ENCODE measurements around the gene SAXO1.
"Not testable (repeated sequence)": the region's sequence is repeated elsewhere in the genome, so short reads cannot be mapped to it uniquely, and the experiment has no call there.

The SAXO1 gene, protein sequence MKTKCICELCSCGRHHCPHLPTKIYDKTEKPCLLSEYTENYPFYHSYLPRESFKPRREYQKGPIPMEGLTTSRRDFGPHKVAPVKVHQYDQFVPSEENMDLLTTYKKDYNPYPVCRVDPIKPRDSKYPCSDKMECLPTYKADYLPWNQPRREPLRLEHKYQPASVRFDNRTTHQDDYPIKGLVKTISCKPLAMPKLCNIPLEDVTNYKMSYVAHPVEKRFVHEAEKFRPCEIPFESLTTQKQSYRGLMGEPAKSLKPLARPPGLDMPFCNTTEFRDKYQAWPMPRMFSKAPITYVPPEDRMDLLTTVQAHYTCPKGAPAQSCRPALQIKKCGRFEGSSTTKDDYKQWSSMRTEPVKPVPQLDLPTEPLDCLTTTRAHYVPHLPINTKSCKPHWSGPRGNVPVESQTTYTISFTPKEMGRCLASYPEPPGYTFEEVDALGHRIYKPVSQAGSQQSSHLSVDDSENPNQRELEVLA

DNA sequence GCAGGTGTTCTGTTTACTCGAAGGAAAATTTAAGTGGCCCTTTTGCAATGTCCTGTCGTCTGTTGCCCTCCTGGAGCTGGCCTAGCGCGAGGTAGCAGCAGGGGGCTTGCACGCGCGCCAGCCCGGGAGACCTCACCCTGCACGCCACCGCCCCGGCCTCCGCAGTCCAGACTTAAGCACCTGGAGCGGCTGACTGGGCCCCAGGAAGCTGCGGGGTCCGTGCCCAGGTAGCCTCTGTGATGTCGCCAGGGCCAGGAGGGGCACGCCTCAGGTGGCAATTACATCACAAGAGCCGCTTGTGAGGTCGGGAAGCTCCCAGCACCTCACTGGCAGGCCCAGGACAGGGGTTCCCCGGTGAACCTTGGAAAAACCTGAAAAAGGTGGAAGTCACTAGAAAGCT is at the start of gene SAXO1:
Gene SAXO1, minus strand, starts transcription at position 195 of the 400 bp plus-strand sequence. CDS start 301 bp downstream, outside the sequence.
- DNase-seq (ENCODE audit: low read depth) = no peak

DNA sequence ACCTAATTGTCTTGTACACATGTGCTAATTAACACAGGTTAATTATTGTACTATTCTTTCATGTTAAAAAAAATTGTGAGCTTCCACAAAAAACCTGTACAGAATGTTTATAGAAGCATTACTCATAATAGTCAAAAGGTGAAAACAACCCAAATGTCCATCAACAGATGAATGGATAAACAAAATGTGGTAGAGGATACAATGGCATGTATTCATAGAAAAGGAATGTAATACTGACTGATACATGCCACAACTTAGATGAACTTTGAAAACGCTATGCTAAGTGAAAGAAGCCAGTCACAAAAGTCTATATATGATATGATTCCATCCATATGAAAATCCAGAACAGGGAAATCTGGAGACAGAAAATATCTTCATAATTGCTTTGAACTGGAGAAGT is 41.8 kb upstream of the SAXO1 start:
- DNase-seq (ENCODE audit: low read depth) = no peak

DNA sequence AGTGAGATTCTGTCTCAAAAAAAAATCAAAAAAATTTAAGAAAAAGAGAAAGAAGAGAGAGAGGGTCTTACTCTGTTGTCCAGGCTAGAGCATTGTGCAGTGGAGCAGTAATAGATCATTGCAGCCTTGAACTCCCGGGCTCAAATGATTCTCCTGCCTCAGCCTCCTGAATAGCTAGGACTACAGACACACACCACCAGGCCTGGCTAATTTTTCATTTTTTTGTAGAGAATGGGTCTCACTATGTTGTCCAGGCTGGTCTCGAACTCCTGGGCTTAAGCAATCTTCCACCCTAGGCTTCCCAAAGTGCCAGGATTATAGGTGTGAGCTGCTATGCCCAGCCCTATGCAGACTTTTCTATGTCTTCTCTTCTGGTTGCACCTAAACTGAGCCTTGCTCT is 41.2 kb upstream of the SAXO1 start:
- no peak for DNase-seq (ENCODE audit: low read depth)

DNA sequence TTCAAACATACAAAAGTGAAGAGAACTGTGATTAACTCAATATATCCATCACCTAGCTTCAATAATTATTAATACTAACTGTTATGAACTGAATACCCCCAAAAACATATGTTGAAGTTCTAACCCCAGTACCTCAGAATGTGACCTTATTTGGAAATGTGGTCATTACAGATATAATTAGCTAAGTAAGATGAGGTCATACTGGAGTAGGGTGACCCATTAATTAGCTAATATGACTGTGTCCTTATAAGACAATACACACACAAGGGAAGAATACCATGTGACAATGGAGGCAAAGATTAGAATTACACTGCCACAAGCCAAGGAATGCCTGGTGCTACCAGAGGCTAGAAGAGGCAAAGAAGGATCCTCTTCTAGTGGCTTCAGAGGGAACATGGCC is 24.0 kb upstream of the SAXO1 start:
- no peak for DNase-seq (ENCODE audit: low read depth)

DNA sequence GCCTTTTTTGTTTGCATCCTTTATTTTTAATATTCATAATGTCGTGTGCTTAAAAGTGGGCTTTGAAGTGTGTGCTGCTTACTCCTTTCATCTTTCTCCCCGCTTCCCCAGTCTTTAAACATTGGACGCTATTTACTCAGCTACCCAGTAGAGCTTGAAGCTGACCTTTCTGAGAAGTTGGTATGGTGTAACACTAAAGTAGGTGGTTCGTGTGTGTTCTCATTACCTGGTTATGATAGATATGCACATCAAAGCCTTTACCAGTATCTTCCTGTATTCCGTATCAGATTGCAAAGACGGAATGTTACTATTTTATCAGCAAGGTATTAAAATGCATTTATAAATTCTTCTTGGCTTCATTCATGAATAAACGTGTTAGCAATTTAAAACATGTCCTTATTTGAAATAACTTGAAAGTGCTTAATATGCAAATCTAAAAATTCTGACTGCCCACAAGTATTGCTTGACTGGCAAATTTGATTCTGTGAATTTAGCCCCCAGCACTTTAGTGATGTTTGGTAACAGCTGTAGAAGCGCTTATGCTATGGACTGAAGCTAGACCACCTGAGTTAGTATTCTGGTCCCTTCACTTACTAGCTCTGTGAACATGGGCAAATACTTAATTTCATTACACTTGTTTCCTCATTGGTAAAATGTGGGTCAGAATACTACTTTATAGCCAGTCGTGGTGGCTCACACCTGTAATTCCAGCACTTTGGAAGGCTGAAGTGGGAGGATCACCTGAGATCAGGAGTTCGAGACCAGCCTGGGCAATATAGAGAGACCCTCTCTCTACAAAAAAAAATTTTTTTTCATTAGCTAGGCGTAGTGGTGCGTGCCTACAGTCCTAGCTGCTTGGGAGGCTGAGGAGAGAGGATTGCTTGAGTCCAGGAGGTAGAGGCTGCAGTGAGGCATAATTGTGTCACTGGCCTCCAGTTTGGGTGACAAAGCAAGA is 17.9 kb upstream of the SAXO1 start:
- no peak for DNase-seq (ENCODE audit: low read depth)

DNA sequence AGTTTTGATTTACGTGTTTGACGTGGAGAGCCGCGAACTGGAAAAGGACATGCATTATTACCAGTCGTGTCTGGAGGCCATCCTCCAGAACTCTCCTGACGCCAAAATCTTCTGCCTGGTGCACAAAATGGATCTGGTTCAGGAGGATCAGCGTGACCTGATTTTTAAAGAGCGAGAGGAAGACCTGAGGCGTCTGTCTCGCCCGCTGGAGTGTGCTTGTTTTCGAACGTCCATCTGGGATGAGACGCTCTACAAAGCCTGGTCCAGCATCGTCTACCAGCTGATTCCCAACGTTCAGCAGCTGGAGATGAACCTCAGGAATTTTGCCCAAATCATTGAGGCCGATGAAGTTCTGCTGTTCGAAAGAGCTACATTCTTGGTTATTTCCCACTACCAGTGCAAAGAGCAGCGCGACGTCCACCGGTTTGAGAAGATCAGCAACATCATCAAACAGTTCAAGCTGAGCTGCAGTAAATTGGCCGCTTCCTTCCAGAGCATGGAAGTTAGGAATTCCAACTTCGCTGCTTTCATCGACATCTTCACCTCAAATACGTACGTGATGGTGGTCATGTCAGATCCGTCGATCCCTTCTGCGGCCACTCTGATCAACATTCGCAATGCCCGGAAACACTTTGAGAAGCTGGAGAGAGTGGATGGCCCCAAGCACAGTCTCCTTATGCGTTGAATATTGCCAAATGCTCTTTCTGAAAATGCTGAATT is 17.1 kb upstream of the SAXO1 start:
- no peak for DNase-seq (ENCODE audit: low read depth)

DNA sequence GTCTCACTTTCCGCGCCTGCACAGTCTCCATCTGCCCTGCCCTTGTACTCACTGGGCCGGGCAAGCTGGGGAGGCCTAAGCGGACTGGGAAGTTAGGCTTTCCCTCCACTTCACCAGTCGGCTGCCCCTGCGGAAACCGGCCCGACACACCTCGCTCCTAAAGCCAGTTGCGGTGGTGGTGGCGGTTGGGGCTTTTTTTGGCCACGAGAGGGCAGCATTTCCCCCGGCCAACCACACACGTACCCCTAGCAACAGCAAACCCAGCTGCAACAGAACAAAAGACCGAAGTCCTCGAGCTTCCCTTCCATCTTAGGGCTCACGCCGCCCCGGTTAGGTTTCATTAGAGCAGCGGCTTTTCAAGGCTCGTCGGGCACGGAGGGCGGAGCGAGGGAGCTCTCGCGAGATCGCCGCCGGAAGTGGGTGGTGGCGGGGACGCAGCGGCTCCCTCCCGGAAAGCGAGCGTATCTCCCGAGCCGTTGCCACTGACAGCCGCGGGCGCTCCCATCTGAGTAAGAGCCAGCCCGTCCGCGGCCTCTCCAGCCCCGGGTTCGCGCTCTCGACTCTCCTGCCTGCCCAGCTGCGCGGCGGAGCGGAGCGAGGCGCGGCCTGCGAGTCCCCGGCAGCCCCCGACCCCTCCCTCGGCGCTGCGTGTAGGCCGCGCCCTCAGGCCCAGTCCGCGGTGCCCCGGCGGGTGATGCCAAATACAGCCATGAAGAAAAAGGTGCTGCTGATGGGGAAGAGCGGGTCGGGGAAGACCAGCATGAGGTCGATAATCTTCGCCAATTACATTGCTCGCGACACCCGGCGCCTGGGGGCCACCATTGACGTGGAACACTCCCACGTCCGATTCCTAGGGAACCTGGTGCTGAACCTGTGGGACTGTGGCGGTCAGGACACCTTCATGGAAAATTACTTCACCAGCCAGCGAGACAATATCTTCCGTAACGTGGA is 16.2 kb upstream of the SAXO1 start, which contains the start of gene RRAGA:
Gene RRAGA, plus strand, starts transcription at position 462 of the 951 bp plus-strand sequence. Its CDS starts 233 bp downstream, at position 695.
- DNase-seq (ENCODE audit: low read depth) = peak; percentile 67

DNA sequence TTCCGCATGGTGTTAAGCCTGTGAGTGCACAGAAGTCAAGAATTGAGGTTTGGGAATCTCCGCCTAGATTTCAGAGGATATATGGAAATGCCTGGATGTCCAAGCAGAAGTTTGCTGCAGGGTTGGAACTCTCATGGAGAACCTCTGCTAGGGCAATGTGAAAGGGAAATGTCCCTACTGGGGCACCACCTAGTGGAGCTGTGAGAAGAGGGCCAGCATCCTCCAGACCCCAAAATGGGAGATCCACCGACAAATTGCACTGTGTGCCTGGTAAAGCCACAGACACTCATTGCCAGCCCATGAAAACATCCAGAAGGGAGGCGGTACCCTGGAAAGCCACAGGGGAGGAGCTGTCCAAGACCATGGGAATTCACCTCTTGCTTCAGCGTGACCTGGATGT is 3.6 kb upstream of the SAXO1 start:
- no peak for DNase-seq (ENCODE audit: low read depth)

DNA sequence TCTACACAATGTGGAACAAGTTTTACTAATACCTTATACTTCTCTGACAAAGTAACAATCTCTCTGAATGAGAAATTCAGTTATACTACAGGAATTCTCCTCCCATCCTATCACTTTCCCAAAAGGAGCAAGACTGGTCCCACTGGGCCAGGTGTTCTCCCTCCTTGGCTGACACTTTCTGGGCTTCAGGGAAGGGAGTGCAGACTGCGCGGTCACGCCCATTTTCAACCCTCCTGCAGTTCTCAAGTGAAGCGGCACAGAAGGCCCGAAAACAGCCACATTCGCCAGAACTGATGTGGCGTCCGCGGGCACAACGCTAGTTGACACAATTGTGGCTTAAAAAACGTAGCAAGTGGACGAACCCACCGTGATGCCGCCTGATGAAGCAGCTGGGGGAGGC is 603 bp downstream of the SAXO1 start:
- no peak for DNase-seq (ENCODE audit: low read depth)

DNA sequence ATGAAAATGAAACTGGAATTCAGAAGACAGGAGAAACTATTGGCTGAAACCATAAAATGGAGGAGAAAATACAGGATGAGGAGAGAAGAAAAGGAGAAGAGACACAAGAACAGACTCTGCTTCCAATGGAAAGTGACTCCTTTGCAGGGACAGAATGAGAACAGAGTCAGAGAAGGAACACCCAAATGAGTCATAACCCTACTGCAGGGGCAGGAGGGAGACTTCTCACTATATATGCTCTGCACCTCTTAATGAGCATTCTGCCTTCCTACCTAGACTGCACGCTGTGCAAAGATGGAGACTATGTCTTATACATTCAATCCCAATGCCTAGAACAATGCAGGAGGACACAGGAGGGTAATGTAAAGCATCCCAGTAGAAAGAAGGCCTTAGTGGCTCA is 2.1 kb downstream of the SAXO1 start:
- DNase-seq (ENCODE audit: low read depth) = no peak

DNA sequence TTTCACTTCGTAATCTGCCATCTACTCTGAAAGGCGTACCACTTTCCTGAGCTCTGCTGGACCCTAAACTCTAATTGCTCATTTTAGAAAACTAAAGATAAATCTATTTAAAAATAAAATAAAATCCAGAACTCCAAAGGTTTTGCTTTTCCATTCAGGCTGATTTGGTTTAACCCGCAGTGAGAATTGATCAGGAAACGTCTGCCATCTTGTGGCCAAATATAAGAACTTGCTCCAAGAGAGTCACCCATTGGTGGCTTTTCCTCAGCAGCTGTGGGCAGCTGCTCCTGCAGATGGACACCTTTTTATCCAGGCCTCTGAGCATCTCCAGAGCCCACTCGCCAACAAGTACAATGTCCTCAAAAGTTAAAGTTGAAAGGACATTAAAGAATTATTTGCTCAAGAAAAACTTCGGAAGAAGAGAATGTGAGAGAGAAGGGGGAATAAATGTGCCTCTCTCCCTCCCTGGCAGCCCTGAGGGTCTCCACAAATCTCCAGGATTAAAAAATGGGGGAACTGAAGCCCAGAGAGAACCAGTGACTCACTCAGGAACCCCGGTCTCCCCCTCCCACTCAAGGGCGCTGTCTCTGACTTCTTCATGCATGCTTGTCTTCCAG is 4.1 kb downstream of the SAXO1 start:
- DNase-seq (ENCODE audit: low read depth) = no peak

DNA sequence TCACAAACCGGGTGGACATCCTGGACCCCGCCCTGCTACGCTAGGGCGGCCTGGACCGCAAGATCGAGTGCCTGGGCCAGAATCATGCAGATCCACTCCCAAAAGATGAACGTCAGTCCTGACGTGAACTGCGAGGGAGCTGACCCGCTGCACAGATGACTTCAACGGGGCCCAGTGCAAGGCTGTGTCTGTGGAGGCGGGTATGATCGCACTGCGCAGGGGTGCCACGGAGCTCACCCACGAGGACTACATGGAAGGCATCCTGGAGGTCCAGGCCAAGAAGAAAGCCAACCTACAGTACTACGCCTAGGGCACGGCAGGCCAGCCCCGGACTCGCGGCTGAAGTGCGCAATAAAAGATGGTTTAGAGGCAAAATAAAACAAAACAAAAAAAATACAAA is 5.2 kb downstream of the SAXO1 start:
- no peak for DNase-seq (ENCODE audit: low read depth)

DNA sequence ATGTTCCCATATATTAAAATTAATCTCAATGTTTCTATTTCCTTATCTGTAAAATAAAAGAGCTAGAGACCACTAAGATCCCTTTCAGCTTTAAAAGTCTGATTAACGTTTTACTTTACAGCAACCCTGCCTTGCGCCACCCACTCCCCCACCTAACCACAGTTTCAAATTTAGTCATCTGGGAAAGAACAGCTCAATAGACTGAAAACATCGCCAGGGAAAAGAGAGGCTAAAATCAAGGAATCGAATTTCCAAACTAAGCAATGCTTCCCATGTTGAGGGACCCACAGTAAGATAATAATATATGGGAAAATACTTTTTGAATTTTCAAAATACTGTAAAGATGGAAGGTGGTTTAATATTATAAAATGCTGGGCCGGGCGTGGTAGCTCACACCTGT is 6.6 kb downstream of the SAXO1 start:
- no peak for DNase-seq (ENCODE audit: low read depth)

DNA sequence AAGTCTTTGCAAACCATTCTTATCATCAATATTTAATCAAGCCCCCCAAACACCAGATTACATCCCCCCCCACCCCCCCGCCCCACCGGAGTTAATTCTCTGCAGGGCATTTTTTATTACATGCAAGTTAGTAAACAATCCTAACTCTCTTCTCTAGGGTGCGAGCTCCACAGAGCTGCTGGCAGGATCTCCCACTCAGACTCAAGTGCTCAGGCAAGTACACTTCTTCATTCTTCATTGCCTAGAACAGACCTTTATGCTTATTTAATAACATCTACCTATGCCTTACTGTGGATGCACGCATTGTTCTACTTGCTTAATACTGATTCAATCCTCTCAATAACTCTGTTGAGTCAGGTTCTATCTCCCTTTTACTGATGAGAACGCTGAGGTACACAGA is 9.9 kb downstream of the SAXO1 start:
- no peak for DNase-seq (ENCODE audit: low read depth)

DNA sequence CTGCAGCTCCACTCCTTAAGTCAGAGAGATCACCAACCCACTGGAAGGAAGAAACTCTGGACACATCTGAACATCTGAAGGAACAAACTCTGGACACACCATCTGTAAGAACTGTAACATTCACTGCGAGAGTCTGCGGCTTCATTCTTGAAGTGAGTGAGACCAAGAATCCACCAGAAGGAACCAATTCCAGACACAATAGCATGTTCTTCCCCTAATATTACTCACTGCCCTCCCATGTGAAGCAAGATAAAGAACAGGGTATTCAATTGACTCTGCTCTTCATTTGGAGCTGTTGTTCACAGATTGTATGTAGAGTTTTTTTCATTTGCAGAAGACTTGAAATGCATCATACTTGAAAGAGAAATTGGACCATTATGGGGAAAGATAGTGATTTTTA is 10.8 kb downstream of the SAXO1 start:
- DNase-seq (ENCODE audit: low read depth) = no peak

DNA sequence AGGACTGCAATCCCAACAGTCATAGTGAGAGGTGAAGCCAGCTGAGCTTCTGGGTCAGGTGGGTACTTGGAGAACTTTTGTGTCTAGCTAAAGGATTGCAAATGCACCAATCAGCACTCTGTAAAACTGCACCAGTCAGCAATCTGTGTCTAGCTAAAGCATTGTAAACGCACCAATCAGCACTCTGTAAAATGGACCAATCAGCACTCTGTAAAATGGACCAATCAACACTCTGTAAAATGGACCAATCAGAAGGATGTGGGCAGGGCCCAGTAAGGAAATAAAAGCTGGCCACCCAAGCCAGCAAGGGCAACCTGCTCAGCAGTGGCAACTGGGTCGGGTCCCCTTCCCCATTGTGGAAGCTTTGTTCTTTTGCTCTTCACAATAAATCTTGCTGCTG is 11.4 kb downstream of the SAXO1 start:
- DNase-seq (ENCODE audit: low read depth) = not testable (repeated sequence)

DNA sequence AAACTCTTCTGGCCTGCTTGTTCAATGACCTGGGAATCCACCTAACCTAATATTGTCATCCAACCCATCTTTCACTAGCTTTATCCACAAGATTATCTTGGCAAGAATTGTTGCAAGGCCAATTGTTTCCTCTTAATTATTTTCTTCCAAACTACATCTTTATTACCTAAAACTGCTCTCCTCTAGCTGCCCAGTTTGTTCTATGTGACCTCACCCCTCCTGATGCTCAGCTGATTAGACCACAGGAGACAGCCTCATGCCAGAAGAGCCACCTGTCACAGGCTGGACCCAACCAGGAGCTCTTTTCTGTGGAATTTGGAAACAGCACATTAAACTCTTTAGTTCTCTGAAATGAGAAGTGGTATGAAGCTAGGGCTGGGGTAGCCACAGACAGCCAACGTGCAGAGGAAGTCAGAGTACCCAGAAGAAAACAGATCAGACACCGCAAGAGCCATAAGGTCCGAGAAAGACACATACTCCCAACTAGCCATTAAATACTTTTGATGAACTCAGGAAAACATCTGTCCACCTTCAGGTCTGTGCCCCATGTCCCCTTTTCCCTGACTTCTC is 12.0 kb downstream of the SAXO1 start:
- DNase-seq (ENCODE audit: low read depth) = no peak

DNA sequence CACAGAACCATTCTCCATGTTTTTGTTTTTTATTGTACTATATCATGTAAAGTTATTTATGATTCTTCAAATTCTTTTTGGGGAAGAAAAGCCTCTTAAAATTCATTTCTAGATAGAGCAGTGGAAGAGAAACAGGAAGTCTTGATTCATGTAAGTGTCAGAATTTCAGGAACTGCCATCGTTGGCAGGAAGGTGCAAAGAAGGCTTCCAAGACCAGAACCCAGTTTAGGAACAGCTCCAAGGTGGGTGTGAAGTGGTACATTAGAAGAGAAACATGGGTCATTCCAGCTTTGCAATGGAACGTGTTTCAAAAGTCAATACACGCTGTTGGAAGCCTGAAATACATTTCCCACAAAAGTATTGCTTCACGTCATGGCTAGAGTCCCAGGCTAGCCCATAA is 14.8 kb downstream of the SAXO1 start:
- no peak for DNase-seq (ENCODE audit: low read depth)

DNA sequence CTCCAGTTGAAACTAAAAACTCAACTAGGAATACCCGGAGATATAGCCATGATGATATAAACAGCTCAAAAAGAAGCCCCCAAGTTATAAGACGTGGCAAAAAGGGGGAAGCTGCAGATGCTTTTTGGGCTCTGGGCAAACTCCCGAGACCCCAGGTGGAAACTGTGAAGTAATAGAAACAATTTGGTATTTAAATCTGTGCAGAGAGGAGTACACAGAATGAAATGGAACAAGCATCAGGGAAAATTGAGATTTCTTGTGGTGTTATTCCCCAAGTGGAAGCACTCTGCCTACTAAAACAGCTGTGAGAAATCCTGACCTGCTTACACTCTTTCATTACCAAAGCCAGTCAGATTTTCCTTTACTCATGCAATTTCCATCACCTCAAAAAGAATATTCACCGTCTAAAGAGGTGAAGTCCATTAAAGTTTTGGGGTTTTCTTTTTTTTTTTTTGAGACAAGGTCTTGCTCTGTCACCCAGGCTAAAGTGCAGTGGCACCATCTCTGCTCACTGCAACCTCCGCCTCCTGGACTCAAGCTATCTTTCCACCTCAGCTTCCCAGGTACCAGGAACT is 23.5 kb downstream of the SAXO1 start:
- DNase-seq (ENCODE audit: low read depth) = no peak

DNA sequence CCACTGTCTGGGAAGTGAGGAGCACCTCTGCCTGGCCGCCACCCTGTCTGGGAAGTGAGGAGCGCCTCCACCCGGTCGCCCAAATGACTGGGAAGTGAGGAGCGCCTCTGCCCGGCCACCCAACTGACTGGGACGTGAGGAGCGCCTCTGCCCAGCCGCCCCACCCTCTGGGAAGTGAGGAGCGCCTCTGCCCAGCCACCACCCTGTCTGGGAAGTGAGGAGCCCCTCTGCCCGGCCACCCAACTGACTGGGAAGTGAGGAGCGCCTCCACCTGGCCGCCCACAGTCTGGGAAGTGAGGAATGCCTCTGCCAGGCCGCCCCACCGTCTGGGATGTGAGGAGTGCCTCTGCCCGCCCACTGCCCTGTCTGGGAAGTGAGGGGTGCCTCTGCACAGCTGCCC is 32.9 kb downstream of the SAXO1 start:
- DNase-seq (ENCODE audit: low read depth) = no peak
